K562 (cell line): Measurements from ENCODE around the gene MCTS1. TPM values are rescaled to one million over a fixed set of nuclear protein-coding genes. Genes with fewer than 3 reads are reported as not detected.

ENCODE experiments used
- ARNT ChIP-seq, 2 experiments: fragments of 450-650 bp; IDR thresholded peaks; 2 replicates each; pipeline ENCODE4 v1.6.1; 2016; ENCODE audit warnings: mild to moderate bottlenecking in 1 of 2
- ATF7 ChIP-seq: fragments of 450-650 bp; IDR thresholded peaks from 2 replicates; pipeline ENCODE4 v1.7.1; 2014; ENCODE audit warnings: mild to moderate bottlenecking, moderate library complexity
- BCL6 ChIP-seq: fragments of 250-450 bp; sonication (Bioruptor Pico); IDR thresholded peaks from 2 replicates; pipeline ENCODE4 v1.4.0; 2020
- BRF2 ChIP-seq: IDR thresholded peaks from 3 replicates; pipeline ENCODE4 v1.6.1; 2011; ENCODE audit warnings: borderline replicate concordance, mild to moderate bottlenecking; ENCODE audit not compliant: insufficient read length, insufficient read depth
- DIDO1 ChIP-seq: fragments of 450-650 bp; IDR thresholded peaks from 2 replicates; pipeline ENCODE4 v1.6.1; 2016; ENCODE audit warnings: low read depth, missing biosample characterization, missing genetic modification characterization
- GABPB1 ChIP-seq: sonication (generic); formaldehyde crosslinking; IDR thresholded peaks from 2 replicates; pipeline ENCODE4 v1.8.0; 2022; ENCODE audit warnings: mild to moderate bottlenecking, missing genetic modification reagents
- GATA2 ChIP-seq: sonication (generic); formaldehyde crosslinking; IDR thresholded peaks from 2 replicates; pipeline ENCODE4 v1.4.0; 2020; ENCODE audit warnings: mild to moderate bottlenecking, missing genetic modification reagents
- GATAD2A ChIP-seq: fragments of 450-650 bp; IDR thresholded peaks from 2 replicates; pipeline ENCODE4 v1.6.1; 2017
- HIVEP1 ChIP-seq: fragments of 250-450 bp; sonication (Bioruptor Pico); IDR thresholded peaks from 2 replicates; pipeline ENCODE4 v1.4.0; 2020; ENCODE audit warnings: mild to moderate bottlenecking
- HMGN3 ChIP-seq: IDR thresholded peaks from 2 replicates; pipeline ENCODE4 v1.6.1; 2011; ENCODE audit warnings: borderline replicate concordance, low read depth, mild to moderate bottlenecking, mixed read lengths, low read length; ENCODE audit not compliant: insufficient read length; ENCODE audit errors: extremely low read depth
- IRF1 ChIP-seq: sonication (generic); formaldehyde crosslinking; IDR thresholded peaks from 2 replicates; pipeline ENCODE4 v1.8.0; 2022; ENCODE audit warnings: missing genetic modification reagents, mild to moderate bottlenecking, borderline replicate concordance
- KHSRP ChIP-seq: fragments of 450-650 bp; IDR thresholded peaks from 2 replicates; pipeline ENCODE4 v1.6.1; 2017
- KLF10 ChIP-seq: fragments of 250-450 bp; sonication (Bioruptor Pico); IDR thresholded peaks from 2 replicates; pipeline ENCODE4 v1.6.1; 2021; ENCODE audit warnings: matching md5 sums
- L3MBTL2 ChIP-seq: fragments of 450-650 bp; IDR thresholded peaks from 2 replicates; pipeline ENCODE4 v1.6.1; 2016; ENCODE audit warnings: mild to moderate bottlenecking, moderate library complexity
- MTA1 ChIP-seq: fragments of 450-650 bp; IDR thresholded peaks from 2 replicates; pipeline ENCODE4 v1.6.1; 2017; ENCODE audit warnings: borderline replicate concordance
- MTF1 ChIP-seq: fragments of 250-450 bp; sonication (Bioruptor Pico); IDR thresholded peaks from 2 replicates; pipeline ENCODE4 v1.9.0; 2021; ENCODE audit warnings: moderate library complexity, mild to moderate bottlenecking, inconsistent platforms, borderline replicate concordance
- NCOA2 ChIP-seq, 2 experiments: fragments of 450-650 bp; IDR thresholded peaks; 2 replicates each; pipeline ENCODE4 v1.6.1; 2018; ENCODE audit warnings: mild to moderate bottlenecking in 2 of 2, moderate library complexity in 1 of 2; ENCODE audit not compliant: partially characterized antibody in 2 of 2
- POLR2G ChIP-seq: fragments of 200-400 bp; formaldehyde crosslinking; IDR thresholded peaks from 2 replicates; pipeline ENCODE4 v1.6.1; 2017; ENCODE audit warnings: low read depth, mild to moderate bottlenecking, antibody characterized with exemption, low read length, moderate library complexity
- PTBP1 ChIP-seq: fragments of 200-400 bp; formaldehyde crosslinking; IDR thresholded peaks from 2 replicates; pipeline ENCODE4 v1.6.1; 2017; ENCODE audit warnings: low read depth, low read length
- PTRF ChIP-seq: fragments of 450-650 bp; IDR thresholded peaks from 2 replicates; pipeline ENCODE4 v1.6.1; 2016; ENCODE audit warnings: mild to moderate bottlenecking, missing genetic modification characterization, missing compliant biosample characterization
- SNRNP70 ChIP-seq: fragments of 200-400 bp; formaldehyde crosslinking; optimal IDR thresholded peaks from 2 replicates; pipeline ENCODE3; 2017; ENCODE audit warnings: low read depth, low read length
- TSHZ1 ChIP-seq: fragments of 250-450 bp; sonication (Bioruptor Pico); IDR thresholded peaks from 2 replicates; pipeline ENCODE4 v1.4.0; 2020; ENCODE audit warnings: mild to moderate bottlenecking, moderate library complexity
- YY1 ChIP-seq, 3 experiments: IDR thresholded peaks; 2 replicates each; pipeline ENCODE4 v1.6.1; 2011; ENCODE audit warnings: low read length in 2 of 3, mild to moderate bottlenecking in 2 of 3, moderate library complexity in 2 of 3, borderline replicate concordance in 1 of 3, control low read depth in 1 of 3, low read depth in 1 of 3; ENCODE audit not compliant: insufficient read depth in 3 of 3, insufficient replicate concordance in 2 of 3, control insufficient read depth in 1 of 3, insufficient read length in 1 of 3; ENCODE audit errors: extremely low read depth in 1 of 3
- ZBTB7A ChIP-seq: IDR thresholded peaks from 2 replicates; pipeline ENCODE4 v1.6.1; 2011; ENCODE audit warnings: low read depth, mild to moderate bottlenecking, low read length, moderate library complexity, borderline replicate concordance; ENCODE audit not compliant: control insufficient read depth
- ZNF134 ChIP-seq: fragments of 250-450 bp; sonication (Bioruptor Pico); conservative IDR thresholded peaks from 2 replicates; pipeline ENCODE4 v1.4.0; 2020
- polyA plus RNA-seq, 8 experiments: library from polyadenylated mRNA; depleted of rRNA in 4 of 8; stranded (reverse) in 5 of 8; unstranded in 3 of 8; fragments of >200 nt; fragmentation: Nextera tagmentation in 2 of 8; fragmentation: Illumina TruSeq in 1 of 8; extraction: Ambion mirVana in 2 of 8; extraction: Trizol in 1 of 8; gene quantifications; 2 replicates each; pipeline versions ENCODE4 v1.2.1 to v1.2.3, GENCODE V29; 2011 to 2014; ENCODE audit warnings: inconsistent platforms in 1 of 8, missing spikeins in 1 of 8
- total RNA-seq, 7 experiments: library from RNA; depleted of rRNA in 6 of 7; stranded (reverse); fragments of >200 nt in 6 of 7; fragmentation: Illumina TruSeq in 2 of 7; extraction: Trizol in 2 of 7; gene quantifications; 2 replicates each; pipeline versions ENCODE4 v1.2.1 to v1.2.3, GENCODE V29; 2011 to 2021; ENCODE audit warnings: low replicate concordance in 1 of 7

MCTS1 gene
- total and polyA plus RNA-seq, 9 of the 15 experiments (the other 6 are each of a cell fraction or from before 2014, with no cell fraction given), result 65.3 to 300 (median 152) TPM

- TF ChIP-seq YY1 (IDR thresholded peaks at IDR 0.05; ENCODE audit: borderline replicate concordance in 1 of 3, control insufficient read depth in 1 of 3, extremely low read depth in 1 of 3, insufficient read depth in 3 of 3, insufficient read length in 1 of 3, insufficient replicate concordance in 2 of 3, low read depth in 1 of 3, low read length in 2 of 3) (peak in 1 of 3 experiments; percentile 18), HMGN3 (no peak), BCL6 (CRISPR knock-in tag) (no peak), MTF1 (CRISPR knock-in tag) (no peak), ATF7 (peak; percentile 85), PTRF (tag) (no peak), DIDO1 (tag) (peak; percentile 62; the same call in 1 of the 2 replicates), BRF2 (no peak), ZNF134 (CRISPR knock-in tag) (peak; percentile 76), GATA2 (CRISPR knock-in tag) (no peak), KLF10 (CRISPR knock-in tag) (no peak), MTA1 (peak; percentile 58; the same call in 1 of the 2 replicates), TSHZ1 (no peak), ZBTB7A (no peak), ARNT (IDR thresholded peaks at IDR 0.05) (peak; percentile 47 to 52; a peak in 2 of 4 replicates), HIVEP1 (CRISPR knock-in tag) (no peak), IRF1 (CRISPR knock-in tag) (no peak), PTBP1 (no peak), KHSRP (no peak), SNRNP70 (no peak), L3MBTL2 (0 out of 2 replicates have a peak, but pooled peaks have one; percentile 14), GATAD2A (no peak), POLR2G (peak; percentile 62), NCOA2 (IDR thresholded peaks at IDR 0.05; ENCODE audit: partially characterized antibody in 2 of 2) (no peak), GABPB1 (peak; percentile 46; the same call in 1 of the 2 replicates)
These were observed at the start of gene MCTS1 (continued) for GRCh38 chrX:120603707-120604360.
